ENCODE measurements around the gene TIMP1. TPM values are rescaled to one million over a fixed set of nuclear protein-coding genes. Genes with fewer than 3 reads are reported as not detected.

Gene TIMP1
- total and polyA plus RNA-seq, 2 of the 13 experiments (the other 11 are each of a cell fraction or from before 2014, with no cell fraction given): 12.3 to 45.8 TPM

DNA sequence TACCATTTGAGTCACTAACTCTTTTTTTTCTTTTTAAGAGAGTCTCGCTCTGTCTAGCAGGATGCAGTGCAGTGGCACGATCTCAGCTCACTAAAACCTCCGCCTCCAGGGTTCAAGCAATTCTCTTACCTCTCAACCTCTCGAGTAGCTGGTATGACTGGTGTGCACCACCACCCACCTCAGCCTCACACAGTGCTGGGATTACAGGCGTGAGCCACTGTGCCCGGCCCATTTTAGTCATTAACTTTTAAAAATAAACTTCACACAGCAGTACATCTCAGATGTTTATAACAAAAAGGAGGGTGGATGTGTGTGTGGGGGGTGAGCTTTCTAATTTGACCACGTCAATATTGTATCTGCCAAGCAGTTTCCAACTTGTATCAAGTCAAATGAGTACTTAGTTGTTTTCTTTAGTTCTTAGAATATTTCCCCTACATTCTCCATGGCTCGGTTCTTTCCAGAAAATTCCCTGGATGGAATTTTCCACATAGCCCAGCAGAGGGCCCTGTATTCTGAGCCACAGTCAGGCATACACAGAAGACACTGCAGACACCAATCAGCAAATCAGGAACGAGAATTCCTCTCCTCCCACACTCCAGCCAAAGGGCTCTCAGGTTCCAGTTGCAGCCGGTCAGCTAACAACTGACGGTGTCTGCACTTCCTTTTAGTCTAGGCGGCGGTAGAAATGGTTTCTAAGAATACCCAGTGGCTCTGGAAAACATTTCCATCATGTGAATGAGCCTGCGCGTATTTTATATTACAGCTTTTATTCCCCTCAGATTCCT lies 41.3 kb upstream of the TIMP1 start (continued):
- TF ChIP-seq KDM5A (IDR thresholded peaks at IDR 0.05; ENCODE audit: borderline replicate concordance, low read length): no peak
- TF ChIP-seq ZNF589 (CRISPR knock-in tag; conservative IDR thresholded peaks at IDR 0.05): no peak
- TF ChIP-seq PPARG (CRISPR knock-in tag; conservative IDR thresholded peaks at IDR 0.05): no peak
- no peak for TF ChIP-seq PLRG1 (conservative IDR thresholded peaks at IDR 0.05)
- no peak for TF ChIP-seq ZNF446 (CRISPR knock-in tag; IDR thresholded peaks at IDR 0.05)
- no peak for TF ChIP-seq ZSCAN25 (CRISPR knock-in tag; IDR thresholded peaks at IDR 0.05)
- TF ChIP-seq, protein P1, sequence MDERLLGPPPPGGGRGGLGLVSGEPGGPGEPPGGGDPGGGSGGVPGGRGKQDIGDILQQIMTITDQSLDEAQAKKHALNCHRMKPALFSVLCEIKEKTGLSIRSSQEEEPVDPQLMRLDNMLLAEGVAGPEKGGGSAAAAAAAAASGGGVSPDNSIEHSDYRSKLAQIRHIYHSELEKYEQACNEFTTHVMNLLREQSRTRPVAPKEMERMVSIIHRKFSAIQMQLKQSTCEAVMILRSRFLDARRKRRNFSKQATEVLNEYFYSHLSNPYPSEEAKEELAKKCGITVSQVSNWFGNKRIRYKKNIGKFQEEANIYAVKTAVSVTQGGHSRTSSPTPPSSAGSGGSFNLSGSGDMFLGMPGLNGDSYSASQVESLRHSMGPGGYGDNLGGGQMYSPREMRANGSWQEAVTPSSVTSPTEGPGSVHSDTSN (CRISPR knock-in tag; IDR thresholded peaks at IDR 0.05): no peak
- no peak for TF ChIP-seq TOPORS (CRISPR knock-in tag; IDR thresholded peaks at IDR 0.05)
- no peak for TF ChIP-seq ARID2 (CRISPR knock-in tag; IDR thresholded peaks at IDR 0.05; ENCODE audit: borderline replicate concordance)
- TF ChIP-seq, protein P2, sequence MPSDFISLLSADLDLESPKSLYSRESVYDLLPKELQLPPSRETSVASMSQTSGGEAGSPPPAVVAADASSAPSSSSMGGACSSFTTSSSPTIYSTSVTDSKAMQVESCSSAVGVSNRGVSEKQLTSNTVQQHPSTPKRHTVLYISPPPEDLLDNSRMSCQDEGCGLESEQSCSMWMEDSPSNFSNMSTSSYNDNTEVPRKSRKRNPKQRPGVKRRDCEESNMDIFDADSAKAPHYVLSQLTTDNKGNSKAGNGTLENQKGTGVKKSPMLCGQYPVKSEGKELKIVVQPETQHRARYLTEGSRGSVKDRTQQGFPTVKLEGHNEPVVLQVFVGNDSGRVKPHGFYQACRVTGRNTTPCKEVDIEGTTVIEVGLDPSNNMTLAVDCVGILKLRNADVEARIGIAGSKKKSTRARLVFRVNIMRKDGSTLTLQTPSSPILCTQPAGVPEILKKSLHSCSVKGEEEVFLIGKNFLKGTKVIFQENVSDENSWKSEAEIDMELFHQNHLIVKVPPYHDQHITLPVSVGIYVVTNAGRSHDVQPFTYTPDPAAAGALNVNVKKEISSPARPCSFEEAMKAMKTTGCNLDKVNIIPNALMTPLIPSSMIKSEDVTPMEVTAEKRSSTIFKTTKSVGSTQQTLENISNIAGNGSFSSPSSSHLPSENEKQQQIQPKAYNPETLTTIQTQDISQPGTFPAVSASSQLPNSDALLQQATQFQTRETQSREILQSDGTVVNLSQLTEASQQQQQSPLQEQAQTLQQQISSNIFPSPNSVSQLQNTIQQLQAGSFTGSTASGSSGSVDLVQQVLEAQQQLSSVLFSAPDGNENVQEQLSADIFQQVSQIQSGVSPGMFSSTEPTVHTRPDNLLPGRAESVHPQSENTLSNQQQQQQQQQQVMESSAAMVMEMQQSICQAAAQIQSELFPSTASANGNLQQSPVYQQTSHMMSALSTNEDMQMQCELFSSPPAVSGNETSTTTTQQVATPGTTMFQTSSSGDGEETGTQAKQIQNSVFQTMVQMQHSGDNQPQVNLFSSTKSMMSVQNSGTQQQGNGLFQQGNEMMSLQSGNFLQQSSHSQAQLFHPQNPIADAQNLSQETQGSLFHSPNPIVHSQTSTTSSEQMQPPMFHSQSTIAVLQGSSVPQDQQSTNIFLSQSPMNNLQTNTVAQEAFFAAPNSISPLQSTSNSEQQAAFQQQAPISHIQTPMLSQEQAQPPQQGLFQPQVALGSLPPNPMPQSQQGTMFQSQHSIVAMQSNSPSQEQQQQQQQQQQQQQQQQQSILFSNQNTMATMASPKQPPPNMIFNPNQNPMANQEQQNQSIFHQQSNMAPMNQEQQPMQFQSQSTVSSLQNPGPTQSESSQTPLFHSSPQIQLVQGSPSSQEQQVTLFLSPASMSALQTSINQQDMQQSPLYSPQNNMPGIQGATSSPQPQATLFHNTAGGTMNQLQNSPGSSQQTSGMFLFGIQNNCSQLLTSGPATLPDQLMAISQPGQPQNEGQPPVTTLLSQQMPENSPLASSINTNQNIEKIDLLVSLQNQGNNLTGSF (CRISPR knock-in tag; IDR thresholded peaks at IDR 0.05): no peak
- TF ChIP-seq, protein P3, sequence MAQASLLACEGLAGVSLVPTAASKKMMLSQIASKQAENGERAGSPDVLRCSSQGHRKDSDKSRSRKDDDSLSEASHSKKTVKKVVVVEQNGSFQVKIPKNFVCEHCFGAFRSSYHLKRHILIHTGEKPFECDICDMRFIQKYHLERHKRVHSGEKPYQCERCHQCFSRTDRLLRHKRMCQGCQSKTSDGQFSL (CRISPR knock-in tag; IDR thresholded peaks at IDR 0.05): no peak
- no peak for TF ChIP-seq REXO4 (CRISPR knock-in tag; IDR thresholded peaks at IDR 0.05; ENCODE audit: borderline replicate concordance)
- TF ChIP-seq, protein P4, sequence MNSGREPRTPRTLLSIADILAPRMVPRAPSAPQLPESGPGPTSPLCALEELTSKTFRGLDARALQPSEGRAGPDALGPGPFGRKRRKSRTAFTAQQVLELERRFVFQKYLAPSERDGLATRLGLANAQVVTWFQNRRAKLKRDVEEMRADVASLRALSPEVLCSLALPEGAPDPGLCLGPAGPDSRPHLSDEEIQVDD (CRISPR knock-in tag; IDR thresholded peaks at IDR 0.05; ENCODE audit: borderline replicate concordance): no peak
- no peak for TF ChIP-seq SOX13 (IDR thresholded peaks at IDR 0.05)
- TF ChIP-seq SOX13 (CRISPR knock-in tag; conservative IDR thresholded peaks at IDR 0.05 in 1 of 2, IDR thresholded peaks at IDR 0.05 in 1 of 2): no peak
- TF ChIP-seq, protein P5, sequence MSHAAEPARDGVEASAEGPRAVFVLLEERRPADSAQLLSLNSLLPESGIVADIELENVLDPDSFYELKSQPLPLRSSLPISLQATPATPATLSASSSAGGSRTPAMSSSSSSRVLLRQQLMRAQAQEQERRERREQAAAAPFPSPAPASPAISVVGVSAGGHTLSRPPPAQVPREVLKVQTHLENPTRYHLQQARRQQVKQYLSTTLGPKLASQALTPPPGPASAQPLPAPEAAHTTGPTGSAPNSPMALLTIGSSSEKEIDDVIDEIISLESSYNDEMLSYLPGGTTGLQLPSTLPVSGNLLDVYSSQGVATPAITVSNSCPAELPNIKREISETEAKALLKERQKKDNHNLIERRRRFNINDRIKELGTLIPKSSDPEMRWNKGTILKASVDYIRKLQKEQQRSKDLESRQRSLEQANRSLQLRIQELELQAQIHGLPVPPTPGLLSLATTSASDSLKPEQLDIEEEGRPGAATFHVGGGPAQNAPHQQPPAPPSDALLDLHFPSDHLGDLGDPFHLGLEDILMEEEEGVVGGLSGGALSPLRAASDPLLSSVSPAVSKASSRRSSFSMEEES (CRISPR knock-in tag; IDR thresholded peaks at IDR 0.05): no peak
- TF ChIP-seq ZNF501 (CRISPR knock-in tag; IDR thresholded peaks at IDR 0.05): no peak
- no peak for TF ChIP-seq MAF1 (CRISPR knock-in tag; IDR thresholded peaks at IDR 0.05; ENCODE audit: borderline replicate concordance)
- no peak for TF ChIP-seq SYNCRIP (IDR thresholded peaks at IDR 0.05; ENCODE audit: insufficient read depth, low read depth, low read length)
- TF ChIP-seq SMC3 (IDR thresholded peaks at IDR 0.05; ENCODE audit: low read length): peak; percentile 68
- no peak for TF ChIP-seq PAF1 (CRISPR knock-in tag; IDR thresholded peaks at IDR 0.05)
- peak; percentile 57; the same call in 1 of the 2 replicates for TF ChIP-seq KLF15 (CRISPR knock-in tag; IDR thresholded peaks at IDR 0.05; ENCODE audit: borderline replicate concordance)

Measured in HepG2 (cell line).